Measurements from ENCODE around the gene A4GNT. TPM values are rescaled to one million over a fixed set of nuclear protein-coding genes. Genes with fewer than 3 reads are reported as not detected.

Gene A4GNT
- total and polyA plus RNA-seq, 7 donors = not detected

- peaks cover 4 to 65% (median 20%) of the 10 kb centered on the region in 4 donors for H3K36me3 ChIP-seq
- no peaks in the 10 kb centered on the region for H3K27me3 ChIP-seq
- TF ChIP-seq, protein P1, sequence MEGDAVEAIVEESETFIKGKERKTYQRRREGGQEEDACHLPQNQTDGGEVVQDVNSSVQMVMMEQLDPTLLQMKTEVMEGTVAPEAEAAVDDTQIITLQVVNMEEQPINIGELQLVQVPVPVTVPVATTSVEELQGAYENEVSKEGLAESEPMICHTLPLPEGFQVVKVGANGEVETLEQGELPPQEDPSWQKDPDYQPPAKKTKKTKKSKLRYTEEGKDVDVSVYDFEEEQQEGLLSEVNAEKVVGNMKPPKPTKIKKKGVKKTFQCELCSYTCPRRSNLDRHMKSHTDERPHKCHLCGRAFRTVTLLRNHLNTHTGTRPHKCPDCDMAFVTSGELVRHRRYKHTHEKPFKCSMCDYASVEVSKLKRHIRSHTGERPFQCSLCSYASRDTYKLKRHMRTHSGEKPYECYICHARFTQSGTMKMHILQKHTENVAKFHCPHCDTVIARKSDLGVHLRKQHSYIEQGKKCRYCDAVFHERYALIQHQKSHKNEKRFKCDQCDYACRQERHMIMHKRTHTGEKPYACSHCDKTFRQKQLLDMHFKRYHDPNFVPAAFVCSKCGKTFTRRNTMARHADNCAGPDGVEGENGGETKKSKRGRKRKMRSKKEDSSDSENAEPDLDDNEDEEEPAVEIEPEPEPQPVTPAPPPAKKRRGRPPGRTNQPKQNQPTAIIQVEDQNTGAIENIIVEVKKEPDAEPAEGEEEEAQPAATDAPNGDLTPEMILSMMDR (IDR thresholded peaks at IDR 0.05) = no peak
- no peak for TF ChIP-seq EP300 (IDR thresholded peaks at IDR 0.05)
- H3K27ac ChIP-seq = no peak overlapping the region
- intact Hi-C loops (cut with DNase I) = loop anchor here (5.0 kb wide), 1 partner anchor 37 kb away; the partner anchor contains the start of gene DZIP1L
- DNase-seq = no peak
- H3K4me1 ChIP-seq = peaks cover 0 to 13% (median 11%) of the 10 kb centered on the region in 4 donors
- 92% methylated on average over 5 of the region's 5 CpGs for WGBS, 2 donors
- no peak overlapping the region for H3K4me3 ChIP-seq
- H3K9me3 ChIP-seq = no peaks in the 10 kb centered on the region
Observed at GRCh38 chr3:138079901-138080300, 52.3 kb downstream of the A4GNT start.

GRCh38 chr3:138078901-138079344, 53.3 kb downstream of the A4GNT start:
- Histone ChIP-seq H3K9me3 (no peaks in the 10 kb centered on the region), H3K4me1 (peaks cover 0 to 13% (median 11%) of the 10 kb centered on the region in 4 donors), H3K27me3 (no peaks in the 10 kb centered on the region), H3K4me3 (no peak overlapping the region), H3K36me3 (peaks cover 0 to 69% (median 18%) of the 10 kb centered on the region in 4 donors), H3K27ac (no peak overlapping the region)
- no peak for DNase-seq
- intact Hi-C loops (cut with DNase I) = no loop called here
- no peak for TF ChIP-seq POLR2AphosphoS5 (IDR thresholded peaks at IDR 0.05)
- TF ChIP-seq, protein P1 (IDR thresholded peaks at IDR 0.05) = no peak
- no peak for TF ChIP-seq POLR2A (IDR thresholded peaks at IDR 0.05)
- 0% methylated on average over 1 of the region's 1 CpG for whole genome bisulfite sequencing, 2 donors

DNA sequence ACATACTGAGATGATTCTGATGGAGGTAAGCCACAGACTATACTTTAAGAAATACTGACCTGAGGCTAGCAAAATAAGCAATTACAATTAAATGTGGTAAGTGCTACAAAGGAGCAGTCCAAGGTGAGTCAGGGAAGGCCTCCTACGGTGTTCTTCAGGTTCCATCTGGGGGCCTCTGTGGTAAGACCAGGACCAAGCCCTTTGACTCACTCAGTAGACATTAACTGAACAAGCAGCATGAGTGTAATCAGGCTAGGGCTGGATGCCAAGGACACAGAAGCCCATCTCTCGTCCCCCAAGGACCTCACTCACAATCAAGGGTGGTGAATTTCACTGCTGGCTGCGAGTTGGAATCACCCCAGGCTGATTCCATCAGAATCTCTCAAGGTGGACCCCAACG, 54.1 kb downstream of the A4GNT start:
- intact Hi-C loops (cut with DNase I) = no loop called here
- H3K27me3 ChIP-seq = no peaks in the 10 kb centered on the region
- 74 to 85% methylated on average over 4 of the region's 4 CpGs for WGBS, 2 donors
- H3K27ac ChIP-seq = no peak overlapping the region
- H3K4me3 ChIP-seq = no peak overlapping the region
- no peak for TF ChIP-seq POLR2AphosphoS5 (IDR thresholded peaks at IDR 0.05)
- no peak for TF ChIP-seq POLR2A (IDR thresholded peaks at IDR 0.05)
- TF ChIP-seq EP300 (IDR thresholded peaks at IDR 0.05) = no peak
- TF ChIP-seq, protein P1 (IDR thresholded peaks at IDR 0.05) = no peak
- no peaks in the 10 kb centered on the region for H3K9me3 ChIP-seq
- H3K36me3 ChIP-seq = peaks cover 0 to 75% (median 18%) of the 10 kb centered on the region in 4 donors
- DNase-seq = no peak
- H3K4me1 ChIP-seq = peaks cover 0 to 13% (median 10%) of the 10 kb centered on the region in 4 donors

Other genes with a start within 250 kb of the A4GNT start
- gene CLDN18, start 122.2 kb downstream of the A4GNT start, total RNA-seq = not detected
- gene CLDN18, start 122.2 kb downstream of the A4GNT start, polyA plus RNA-seq = 1 to 10 TPM in 1 of 3 donors, under 1 TPM in 1, not detected in 1; 0.10 to 1.8 TPM
- gene DZIP1L, start 16.8 kb downstream of the A4GNT start, total RNA-seq = 10 to 100 TPM; 11.2 to 33.0 (median 23.7) TPM
- 1 to 10 TPM in 2 of 3 donors, not detected in 1; 1.2 to 1.7 TPM for gene DZIP1L, start 16.8 kb downstream of the A4GNT start, polyA plus RNA-seq
- 10 to 100 TPM in 2 of 4 donors, 1 to 10 TPM in 2; 9.6 to 15.1 (median 11.1) TPM for gene DBR1, start 42.5 kb upstream of the A4GNT start, total RNA-seq
- 1 to 10 TPM; 6.6 to 7.6 (median 6.9) TPM for gene DBR1, start 42.5 kb upstream of the A4GNT start, polyA plus RNA-seq
- gene ARMC8, start 54.9 kb upstream of the A4GNT start, total RNA-seq = 10 to 100 TPM; 67.6 to 75.0 (median 69.0) TPM
- 10 to 100 TPM; 12.0 to 25.7 (median 16.1) TPM for gene ARMC8, start 54.9 kb upstream of the A4GNT start, polyA plus RNA-seq
- gene NME9, start 197.5 kb upstream of the A4GNT start, total RNA-seq = not detected
- gene NME9, start 197.5 kb upstream of the A4GNT start, polyA plus RNA-seq = under 1 TPM in 1 of 3 donors, not detected in 2; 0.23 TPM
- gene MRAS, start 216.2 kb upstream of the A4GNT start, total RNA-seq = 10 to 100 TPM; 24.4 to 36.8 (median 30.0) TPM
- 10 to 100 TPM in 1 of 3 donors, 1 to 10 TPM in 2; 3.5 to 14.8 (median 7.2) TPM for gene MRAS, start 216.2 kb upstream of the A4GNT start, polyA plus RNA-seq